Esophagus muscularis mucosa (tissue), 3 donors: ENCODE measurements around the gene AUTS2.

Experiments
- CTCF ChIP-seq, 3 experiments: fragments of 200-600 bp in 2 of 3; fragments of 450-650 bp in 1 of 3; sonication (generic) in 2 of 3; IDR thresholded peaks; one replicate each; pipeline ENCODE4 v1.5.1; 2017 to 2019; ENCODE audit warnings: antibody characterized with exemption in 3 of 3, mild to moderate bottlenecking in 2 of 3, moderate library complexity in 1 of 3
- POLR2A ChIP-seq: fragments of 450-650 bp; IDR thresholded peaks from one replicate; pipeline ENCODE4 v1.6.1; 2017; ENCODE audit warnings: antibody characterized with exemption, moderate library complexity, mild to moderate bottlenecking, low read depth
- POLR2AphosphoS5 ChIP-seq, 2 donors: sonication (generic); formaldehyde crosslinking; IDR thresholded peaks; one replicate each; pipeline ENCODE4 v1.6.1; 2017; ENCODE audit warnings: antibody characterized with exemption in 2 of 2

- TF ChIP-seq CTCF (IDR thresholded peaks at IDR 0.05) (no peak), POLR2A (no peak), POLR2AphosphoS5 (IDR thresholded peaks at IDR 0.05) (no peak)
Observed at GRCh38 chr7:70659263-70659662, 1061.0 kb downstream of the AUTS2 start.
